Measurements from ENCODE around the gene CARM1. TPM values are rescaled to one million over a fixed set of nuclear protein-coding genes. Genes with fewer than 3 reads are reported as not detected.

CARM1 gene
- polyA plus RNA-seq, 6 donors from 2014 or later = 0.37 to 0.75 (median 0.63) TPM

DNA sequence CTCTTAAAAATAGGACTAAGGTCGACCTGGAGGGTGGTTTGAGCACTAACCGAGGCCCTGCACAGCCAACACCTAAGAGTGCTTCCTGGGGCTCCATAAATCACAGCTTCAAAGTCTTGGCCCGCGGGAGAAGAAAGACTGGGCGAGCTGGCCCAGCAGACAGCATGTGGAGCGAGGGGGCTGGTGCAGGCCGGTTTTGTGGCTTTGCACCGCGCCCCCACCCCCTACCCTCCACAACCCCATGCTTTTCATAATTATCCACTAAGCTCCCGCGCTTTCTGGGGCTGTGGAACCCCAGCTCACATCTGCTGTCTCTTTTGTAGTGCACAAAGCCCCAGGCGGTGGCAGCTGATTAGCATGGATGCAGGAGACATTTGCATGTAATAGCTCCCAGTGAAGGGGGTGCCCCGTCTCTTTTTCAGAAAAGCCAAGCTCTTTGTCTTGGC lies 17.1 kb downstream of the CARM1 start:
- DNase-seq (no peak), ATAC-seq (ENCODE audit: low read depth in 2 of 2) (no peak)
- Mint-ChIP-seq H3K9me3 (no peaks in the 10 kb centered on the region), H3K27ac (peak overlapping the region in 1 of 6 donors; percentile 75), H3K36me3 (no peaks in the 10 kb centered on the region), H3K27me3 (no peaks in the 10 kb centered on the region), H3K4me1 (peaks cover 8 to 16% (median 12%) of the 10 kb centered on the region in 3 donors), H3K4me3 (no peak overlapping the region)

- Mint-ChIP-seq H3K4me1 (peaks cover 12 to 15% (median 12%) of the 10 kb centered on the region in 3 donors), H3K27ac (no peak overlapping the region), H3K27me3 (no peaks in the 10 kb centered on the region), H3K36me3 (no peaks in the 10 kb centered on the region), H3K9me3 (no peaks in the 10 kb centered on the region), H3K4me3 (no peak overlapping the region)
- ATAC-seq (ENCODE audit: low read depth in 2 of 2) = no peak
- no peak for DNase-seq
Observed at GRCh38 chr19:10889880-10890279, 18.5 kb downstream of the CARM1 start.

DNA sequence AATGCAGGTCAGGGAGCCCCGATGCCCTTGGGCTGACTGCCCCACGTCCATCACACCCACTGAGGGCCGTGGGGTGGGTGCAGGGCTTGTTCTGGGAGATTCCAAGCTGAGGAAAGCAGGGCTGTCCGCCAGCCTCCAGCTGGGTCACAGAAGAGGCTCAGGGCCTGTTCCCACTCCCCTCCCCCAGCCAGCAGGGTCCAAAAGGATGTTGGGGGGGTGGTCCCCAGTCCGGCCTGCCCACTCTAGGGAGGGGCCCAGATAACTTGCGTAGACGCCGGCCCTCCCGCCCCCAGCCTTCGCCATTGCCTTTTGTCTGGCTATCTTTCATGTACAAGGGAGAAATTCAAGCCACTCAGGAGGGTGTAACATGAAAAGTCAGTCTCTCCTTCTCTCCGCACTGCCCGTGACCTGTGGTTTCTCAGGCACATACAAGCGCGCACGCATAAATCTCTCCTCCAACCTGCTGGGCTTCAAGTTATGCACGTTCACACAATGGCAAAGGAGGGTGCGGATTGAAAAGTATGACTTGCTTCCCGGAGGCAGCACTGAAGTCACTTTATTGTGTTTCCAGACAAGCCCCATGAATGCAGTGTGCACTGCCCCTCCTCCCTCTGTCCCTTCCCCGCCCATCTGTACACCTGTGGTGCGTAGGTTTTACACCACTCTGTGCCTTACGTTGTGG lies 20.2 kb downstream of the CARM1 start:
- H3K4me1 Mint-ChIP-seq = peaks cover 7 to 15% (median 12%) of the 10 kb centered on the region in 3 donors
- H3K36me3 Mint-ChIP-seq = no peaks in the 10 kb centered on the region
- no peak for DNase-seq
- no peaks in the 10 kb centered on the region for H3K9me3 Mint-ChIP-seq
- H3K27ac Mint-ChIP-seq = no peak overlapping the region
- no peak for ATAC-seq (ENCODE audit: low read depth in 2 of 2)
- H3K4me3 Mint-ChIP-seq = no peak overlapping the region
- no peaks in the 10 kb centered on the region for H3K27me3 Mint-ChIP-seq

GRCh38 chr19:10892256-10892655 lies 20.9 kb downstream of the CARM1 start:
- no peaks in the 10 kb centered on the region for H3K27me3 Mint-ChIP-seq
- no peak overlapping the region for H3K4me3 Mint-ChIP-seq
- H3K9me3 Mint-ChIP-seq = no peaks in the 10 kb centered on the region
- ATAC-seq (ENCODE audit: low read depth in 2 of 2) (no peak), DNase-seq (no peak)
- no peaks in the 10 kb centered on the region for H3K36me3 Mint-ChIP-seq
- peaks cover 8 to 19% (median 17%) of the 10 kb centered on the region in 3 donors for H3K4me1 Mint-ChIP-seq
- no peak overlapping the region for H3K27ac Mint-ChIP-seq

GRCh38 chr19:10894911-10895213 lies 23.5 kb downstream of the CARM1 start:
- H3K27ac Mint-ChIP-seq = no peak overlapping the region
- no peaks in the 10 kb centered on the region for H3K9me3 Mint-ChIP-seq
- ATAC-seq (ENCODE audit: low read depth in 2 of 2) (no peak), DNase-seq (no peak)
- peaks cover 4 to 17% (median 14%) of the 10 kb centered on the region in 3 donors for H3K4me1 Mint-ChIP-seq
- no peaks in the 10 kb centered on the region for H3K36me3 Mint-ChIP-seq
- no peak overlapping the region for H3K4me3 Mint-ChIP-seq
- no peaks in the 10 kb centered on the region for H3K27me3 Mint-ChIP-seq

GRCh38 chr19:10895363-10895762 lies 24.0 kb downstream of the CARM1 start:
- ATAC-seq (ENCODE audit: low read depth in 2 of 2) (no peak), DNase-seq (no peak)
- H3K4me1 Mint-ChIP-seq = peaks cover 4 to 19% (median 17%) of the 10 kb centered on the region in 3 donors
- no peak overlapping the region for H3K27ac Mint-ChIP-seq
- H3K9me3 Mint-ChIP-seq = no peaks in the 10 kb centered on the region
- no peak overlapping the region for H3K4me3 Mint-ChIP-seq
- no peaks in the 10 kb centered on the region for H3K36me3 Mint-ChIP-seq
- no peaks in the 10 kb centered on the region for H3K27me3 Mint-ChIP-seq

DNA sequence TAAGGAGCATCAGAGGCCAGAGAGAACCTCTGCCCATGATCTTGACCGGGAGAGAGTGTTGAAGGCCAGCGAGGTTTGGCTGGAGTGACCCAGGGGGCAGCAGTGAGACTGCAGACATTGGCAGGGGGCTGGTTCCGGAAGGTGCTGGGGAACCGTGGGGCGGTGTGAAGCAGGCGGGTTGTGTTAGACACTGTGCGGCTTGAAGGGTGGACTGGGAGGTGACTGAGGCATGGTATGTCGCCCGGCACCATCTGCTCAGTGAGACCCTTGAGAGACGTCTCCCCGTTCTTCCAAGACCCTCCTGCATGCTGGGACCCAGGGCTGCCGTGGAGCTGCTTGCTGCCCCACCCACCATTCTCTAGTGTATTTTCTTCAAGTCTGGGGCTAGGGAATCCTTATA lies 24.6 kb downstream of the CARM1 start:
- H3K27ac Mint-ChIP-seq = peak overlapping the region in 1 of 6 donors; percentile 82
- H3K4me1 Mint-ChIP-seq = peaks cover 4 to 20% (median 17%) of the 10 kb centered on the region in 3 donors
- no peaks in the 10 kb centered on the region for H3K27me3 Mint-ChIP-seq
- peak overlapping the region in 1 of 8 donors; percentile 1 for H3K4me3 Mint-ChIP-seq
- DNase-seq (no peak), ATAC-seq (ENCODE audit: low read depth in 2 of 2) (no peak)
- H3K9me3 Mint-ChIP-seq = no peaks in the 10 kb centered on the region
- no peaks in the 10 kb centered on the region for H3K36me3 Mint-ChIP-seq

DNA sequence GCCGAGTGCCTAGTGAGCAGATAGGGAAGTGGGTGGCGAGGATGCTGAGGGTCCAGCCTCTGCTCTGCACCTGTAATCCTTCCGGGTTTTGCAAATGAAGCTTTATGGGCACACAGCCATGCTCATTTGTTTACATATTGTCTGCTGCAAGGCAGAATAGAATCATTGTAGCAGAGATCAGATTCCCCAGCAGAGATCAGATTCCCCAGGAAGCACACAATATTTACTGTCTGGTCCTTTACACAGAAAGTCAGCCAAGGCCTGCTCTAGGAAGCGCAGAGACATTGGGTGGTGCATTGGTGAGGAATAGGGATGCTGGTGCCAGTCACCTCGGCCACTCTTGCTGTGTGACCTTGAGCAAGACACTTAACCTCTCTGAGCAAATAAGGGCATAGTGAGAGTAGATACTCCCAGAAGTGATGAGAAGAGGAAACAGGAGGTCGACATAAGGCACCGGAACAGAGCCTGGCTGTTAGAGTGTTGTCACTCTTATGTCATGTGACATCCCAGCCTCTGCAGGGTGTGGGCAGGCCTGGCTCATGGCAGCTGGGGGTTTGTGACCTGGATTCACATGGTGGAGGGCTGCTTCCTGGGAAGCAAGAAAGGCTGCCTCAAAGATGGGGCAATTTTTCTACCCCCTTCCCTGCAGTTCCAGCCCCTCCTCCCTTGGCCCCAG lies 25.6 kb downstream of the CARM1 start:
- Mint-ChIP-seq H3K36me3 (no peaks in the 10 kb centered on the region), H3K4me3 (no peak overlapping the region), H3K27ac (peak overlapping the region in 2 of 6 donors; percentile 7 to 13), H3K27me3 (no peaks in the 10 kb centered on the region), H3K4me1 (peaks cover 4 to 20% (median 17%) of the 10 kb centered on the region in 3 donors), H3K9me3 (no peaks in the 10 kb centered on the region)
- DNase-seq (no peak), ATAC-seq (ENCODE audit: low read depth in 2 of 2) (no peak)

DNA sequence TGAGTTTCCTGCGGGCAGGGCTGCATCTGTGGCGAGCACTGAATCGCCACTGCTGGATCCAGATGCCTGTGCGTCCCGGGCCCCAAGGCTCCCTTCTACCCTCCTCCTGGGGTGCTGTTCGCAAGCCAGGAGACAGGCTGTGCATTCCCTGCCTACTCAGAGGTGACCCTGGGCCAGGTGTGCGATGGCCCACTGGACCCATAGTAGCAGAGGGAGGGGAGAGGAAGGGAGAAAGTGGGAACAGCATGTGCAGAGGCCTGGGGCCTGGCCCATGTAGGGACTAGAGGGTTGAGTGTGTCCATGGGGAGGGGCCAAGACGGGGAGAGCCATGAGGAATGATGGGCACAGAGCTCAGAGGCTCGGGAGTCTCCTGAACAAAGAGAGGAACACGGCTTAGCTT lies 27.3 kb downstream of the CARM1 start:
- no peak overlapping the region for H3K27ac Mint-ChIP-seq
- H3K27me3 Mint-ChIP-seq = no peaks in the 10 kb centered on the region
- no peak overlapping the region for H3K4me3 Mint-ChIP-seq
- no peak for ATAC-seq (ENCODE audit: low read depth in 2 of 2)
- no peak for DNase-seq
- no peaks in the 10 kb centered on the region for H3K36me3 Mint-ChIP-seq
- H3K9me3 Mint-ChIP-seq = peaks cover 0 to 10% (median 2%) of the 10 kb centered on the region in 7 donors
- peaks cover 4 to 20% (median 17%) of the 10 kb centered on the region in 3 donors for H3K4me1 Mint-ChIP-seq

GRCh38 chr19:10899151-10899653 lies 27.8 kb downstream of the CARM1 start:
- Mint-ChIP-seq H3K4me1 (peaks cover 4 to 21% (median 20%) of the 10 kb centered on the region in 3 donors), H3K27ac (no peak overlapping the region), H3K9me3 (peaks cover 0 to 10% (median 2%) of the 10 kb centered on the region in 7 donors), H3K27me3 (no peaks in the 10 kb centered on the region), H3K36me3 (no peaks in the 10 kb centered on the region), H3K4me3 (no peak overlapping the region)
- ATAC-seq (ENCODE audit: low read depth in 2 of 2) = no peak
- DNase-seq = no peak

DNA sequence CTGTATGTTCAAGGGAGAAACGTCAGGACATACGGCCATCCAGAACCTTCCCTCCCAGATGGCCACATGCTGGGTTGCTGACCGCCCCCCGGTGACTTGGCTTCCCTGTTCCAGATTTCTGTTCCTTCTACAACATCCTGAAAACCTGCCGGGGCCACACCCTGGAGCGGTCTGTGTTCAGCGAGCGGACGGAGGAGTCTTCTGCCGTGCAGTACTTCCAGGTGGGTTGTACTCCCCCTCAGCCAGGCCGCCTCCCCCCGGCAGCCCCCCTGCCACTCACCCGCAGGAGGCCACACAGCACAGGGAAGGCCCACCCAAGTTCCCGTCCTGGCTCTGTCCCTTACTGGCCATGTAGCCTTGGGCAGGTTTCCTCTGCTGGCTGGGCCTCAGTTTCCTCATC lies 36.6 kb downstream of the CARM1 start:
- Mint-ChIP-seq H3K4me3 (no peak overlapping the region), H3K27ac (no peak overlapping the region), H3K9me3 (peaks cover 0 to 7% (median under 1%) of the 10 kb centered on the region in 7 donors), H3K36me3 (no peaks in the 10 kb centered on the region), H3K4me1 (peaks cover 0 to 5% (median 4%) of the 10 kb centered on the region in 3 donors), H3K27me3 (no peaks in the 10 kb centered on the region)
- DNase-seq = no peak
- ATAC-seq (ENCODE audit: low read depth in 2 of 2) = no peak

GRCh38 chr19:10908380-10908960 lies 37.1 kb downstream of the CARM1 start:
- no peaks in the 10 kb centered on the region for H3K36me3 Mint-ChIP-seq
- ATAC-seq (ENCODE audit: low read depth in 2 of 2) (no peak), DNase-seq (no peak)
- no peak overlapping the region for H3K27ac Mint-ChIP-seq
- no peaks in the 10 kb centered on the region for H3K27me3 Mint-ChIP-seq
- H3K9me3 Mint-ChIP-seq = peaks cover 0 to 1% (median 0%) of the 10 kb centered on the region in 7 donors
- no peak overlapping the region for H3K4me3 Mint-ChIP-seq
- peaks cover 0 to 5% (median 4%) of the 10 kb centered on the region in 3 donors for H3K4me1 Mint-ChIP-seq

- Mint-ChIP-seq H3K36me3 (no peaks in the 10 kb centered on the region), H3K9me3 (no peaks in the 10 kb centered on the region), H3K4me3 (no peak overlapping the region), H3K27me3 (no peaks in the 10 kb centered on the region), H3K4me1 (peaks cover 0 to 5% (median 0%) of the 10 kb centered on the region in 3 donors), H3K27ac (no peak overlapping the region)
- no peak for DNase-seq
- ATAC-seq (ENCODE audit: low read depth in 2 of 2) = no peak
Observed at GRCh38 chr19:10911579-10912363, 40.4 kb downstream of the CARM1 start.
